ENCODE data around the gene ALDH3B2. TPM values are rescaled to one million over a fixed set of nuclear protein-coding genes. Genes with fewer than 3 reads are reported as not detected.
"Not testable (repeated sequence)": the region's sequence is repeated elsewhere in the genome, so short reads cannot be mapped to it uniquely, and the experiment has no call there.

The ALDH3B2 gene
- polyA plus RNA-seq, 4 donors, result 1.9 to 5.4 (median 2.3) TPM

DNA sequence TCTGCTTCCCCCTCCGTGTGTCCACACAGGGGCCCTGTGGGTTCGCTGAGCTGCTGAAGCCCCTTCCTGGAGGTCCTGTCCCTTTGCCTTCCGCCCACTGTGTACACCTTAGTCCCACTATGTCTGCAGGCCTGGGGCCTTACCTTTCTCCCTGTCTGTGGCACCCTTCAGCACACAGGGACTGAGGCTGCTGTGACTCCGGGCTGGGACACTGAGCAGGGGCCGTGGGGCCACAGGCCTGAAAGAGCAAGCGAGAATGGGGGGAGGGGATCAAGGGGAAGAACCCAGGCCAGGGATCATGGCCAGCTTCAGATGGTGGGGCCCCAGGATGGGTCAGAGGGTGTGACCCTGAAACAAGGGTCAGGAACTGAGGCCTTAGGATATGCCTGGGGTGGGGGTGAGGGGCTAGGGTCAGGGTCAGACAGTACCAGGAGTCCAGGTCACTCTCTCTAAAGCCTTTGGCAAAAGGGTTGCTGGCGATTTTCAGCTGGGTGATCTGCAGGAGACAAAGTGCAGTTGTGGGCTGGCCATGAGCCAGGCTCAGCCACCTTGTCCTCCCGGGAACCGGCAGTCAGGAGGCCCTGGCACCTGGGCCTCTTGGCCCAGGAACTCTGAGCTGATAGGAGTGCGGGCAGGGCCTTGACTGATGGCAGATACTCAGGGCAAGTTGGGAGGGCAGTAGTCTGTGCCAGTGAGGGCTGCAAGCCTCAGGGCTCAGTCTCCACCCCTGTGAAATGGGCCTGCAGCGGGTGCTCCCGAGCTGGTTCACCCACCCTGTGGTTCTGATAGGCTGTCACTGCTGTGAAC, 42.0 kb downstream of the ALDH3B2 start:
- DNase-seq (ENCODE audit: low read depth in 4 of 4, low spot score in 2 of 4), result no peak

DNA sequence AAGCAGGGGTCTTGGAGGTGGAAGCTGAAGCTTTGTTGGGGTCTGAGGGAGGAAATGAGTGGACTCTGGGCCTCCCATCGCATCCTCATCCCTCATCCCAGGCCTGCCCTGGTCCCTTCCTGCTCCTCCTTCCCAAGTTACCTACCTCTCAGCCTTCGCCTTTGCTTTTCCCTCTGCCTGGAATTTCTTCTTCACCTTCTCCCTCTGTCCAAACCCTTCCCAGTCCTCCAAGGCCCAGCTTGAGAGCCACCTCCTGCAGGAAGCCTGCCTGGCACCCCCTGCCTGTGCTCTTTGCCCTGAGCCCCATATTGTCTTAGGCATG, 42.6 kb downstream of the ALDH3B2 start:
- no peak for DNase-seq (ENCODE audit: low read depth in 4 of 4, low spot score in 2 of 4)

DNA sequence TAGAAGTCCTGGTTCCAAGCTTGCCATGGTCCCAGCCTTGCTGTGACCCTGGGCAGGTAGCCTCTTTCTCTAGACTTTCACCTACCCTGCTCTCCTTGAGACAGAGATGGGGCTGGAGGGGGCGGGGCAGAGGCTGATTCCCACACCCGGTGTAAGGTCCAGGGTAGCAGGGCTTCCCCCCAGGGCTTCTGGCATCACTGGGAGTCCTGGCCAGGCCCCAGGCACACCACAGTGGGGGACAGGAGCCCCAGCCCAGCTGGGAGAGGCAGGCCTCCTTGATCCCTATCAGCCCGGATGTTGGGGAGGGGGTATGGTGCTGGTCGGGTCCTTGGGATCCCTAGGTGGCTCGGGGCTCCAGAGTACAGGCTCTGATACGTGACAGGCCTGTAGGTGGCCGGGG, 43.0 kb downstream of the ALDH3B2 start:
- no peak for DNase-seq (ENCODE audit: low read depth in 4 of 4, low spot score in 2 of 4)

DNA sequence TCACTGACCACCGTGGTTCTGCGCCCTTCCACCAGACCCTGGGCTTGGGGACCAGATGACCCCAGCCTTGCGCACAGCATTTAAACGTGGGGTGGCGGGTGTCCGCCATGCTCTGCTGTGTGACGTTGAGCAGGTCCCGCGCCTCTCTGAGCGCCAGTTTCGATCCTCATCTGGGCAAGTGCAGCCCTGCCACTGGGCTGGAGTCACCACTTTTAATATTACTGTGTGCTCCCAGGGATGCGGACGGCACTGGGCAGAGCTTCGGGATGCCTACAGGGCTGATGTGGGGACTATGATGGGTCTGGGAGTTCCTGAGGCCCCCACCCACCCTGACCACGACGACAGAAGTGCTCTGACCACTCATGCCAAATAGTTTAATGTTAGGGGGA, 43.5 kb downstream of the ALDH3B2 start:
- DNase-seq (ENCODE audit: low read depth in 4 of 4, low spot score in 2 of 4), result no peak

DNA sequence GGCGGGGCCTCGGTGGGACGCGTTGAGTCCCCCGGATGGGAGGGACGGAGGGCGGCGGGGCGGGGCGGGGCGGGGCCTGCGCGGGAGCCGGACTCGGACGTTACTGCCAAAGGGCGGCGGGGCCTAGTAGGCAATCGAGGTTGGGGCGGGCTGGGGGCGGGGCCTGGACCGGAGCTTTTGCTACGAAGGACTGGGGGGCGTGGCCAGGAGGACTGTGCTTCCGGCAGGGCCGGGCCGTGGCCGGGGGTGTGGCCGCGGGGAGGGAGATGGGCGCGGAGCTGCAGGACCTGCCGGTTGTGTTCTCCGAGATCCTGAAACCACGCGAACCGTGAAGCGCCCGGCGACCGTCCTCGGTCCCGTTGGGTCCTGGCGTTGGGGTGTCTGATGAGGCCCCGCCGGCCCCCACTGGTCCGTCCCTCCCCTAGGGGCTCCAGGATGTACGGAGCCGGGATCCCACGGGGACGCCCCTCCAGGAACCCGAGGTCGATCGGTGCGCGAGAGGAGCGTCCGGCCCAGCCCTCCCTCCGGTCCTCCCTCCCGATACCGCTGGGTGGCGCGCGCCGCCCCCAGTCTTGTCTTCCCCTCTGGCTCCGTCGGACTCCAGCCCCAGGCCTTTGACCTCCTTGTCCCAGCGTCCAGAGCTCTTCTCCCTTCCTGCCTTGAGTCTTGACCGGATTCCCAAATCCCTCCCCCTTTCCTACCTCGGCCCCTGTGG, 44.0 kb downstream of the ALDH3B2 start:
- DNase-seq (ENCODE audit: low read depth in 4 of 4, low spot score in 2 of 4), result peak; percentile 75 to 93 (median 90)

DNA sequence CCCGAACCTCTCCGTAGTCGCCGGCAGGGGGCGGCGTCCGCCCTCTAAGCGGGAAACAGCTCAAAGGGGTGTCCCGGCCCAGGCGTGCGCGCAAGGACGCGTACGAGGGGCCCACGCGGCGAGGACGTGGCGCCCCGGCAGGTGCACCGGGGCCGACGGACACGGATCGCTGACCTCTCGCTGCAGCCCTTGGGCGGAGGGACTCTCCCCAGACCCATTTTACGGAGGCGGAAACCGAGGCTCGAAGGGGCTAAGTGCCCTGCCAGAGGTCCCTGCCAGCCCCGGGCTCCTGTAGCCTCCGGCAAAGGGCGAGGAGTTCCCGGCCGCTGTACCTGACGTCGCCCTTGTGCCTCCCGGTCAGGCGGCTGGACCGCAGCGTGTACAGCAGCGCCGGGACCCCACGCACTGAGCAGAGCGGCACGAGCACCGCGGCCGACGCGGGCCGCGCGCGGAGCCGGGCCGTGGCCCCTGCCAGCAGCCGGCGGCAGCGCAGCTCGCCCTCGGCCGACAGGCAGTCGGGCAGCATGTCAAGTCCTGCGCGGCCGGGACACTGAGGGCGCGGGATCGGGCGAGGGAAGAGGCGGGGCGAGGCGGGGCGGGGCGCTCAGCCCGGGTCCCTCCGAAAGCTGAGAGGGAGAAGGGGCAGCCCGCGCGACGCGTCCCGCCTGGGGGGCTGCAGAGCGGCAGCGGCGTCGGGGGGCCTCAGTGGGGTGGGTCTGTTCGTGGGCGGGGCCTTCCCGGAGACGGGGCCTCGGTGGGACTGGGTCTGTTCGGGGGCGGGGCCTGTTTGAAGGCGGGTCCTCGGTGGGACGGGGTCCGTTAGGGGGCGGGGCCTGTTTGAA, 44.8 kb downstream of the ALDH3B2 start, which contains the start of gene NUDT8:
TSS of gene NUDT8 (minus strand) at position 552 of the 842 bp plus-strand sequence. CDS start at position 526, 26 bp downstream.
- peak in 2 of 4 donors; percentile 36 to 63 for DNase-seq (ENCODE audit: low read depth in 4 of 4, low spot score in 2 of 4)

DNA sequence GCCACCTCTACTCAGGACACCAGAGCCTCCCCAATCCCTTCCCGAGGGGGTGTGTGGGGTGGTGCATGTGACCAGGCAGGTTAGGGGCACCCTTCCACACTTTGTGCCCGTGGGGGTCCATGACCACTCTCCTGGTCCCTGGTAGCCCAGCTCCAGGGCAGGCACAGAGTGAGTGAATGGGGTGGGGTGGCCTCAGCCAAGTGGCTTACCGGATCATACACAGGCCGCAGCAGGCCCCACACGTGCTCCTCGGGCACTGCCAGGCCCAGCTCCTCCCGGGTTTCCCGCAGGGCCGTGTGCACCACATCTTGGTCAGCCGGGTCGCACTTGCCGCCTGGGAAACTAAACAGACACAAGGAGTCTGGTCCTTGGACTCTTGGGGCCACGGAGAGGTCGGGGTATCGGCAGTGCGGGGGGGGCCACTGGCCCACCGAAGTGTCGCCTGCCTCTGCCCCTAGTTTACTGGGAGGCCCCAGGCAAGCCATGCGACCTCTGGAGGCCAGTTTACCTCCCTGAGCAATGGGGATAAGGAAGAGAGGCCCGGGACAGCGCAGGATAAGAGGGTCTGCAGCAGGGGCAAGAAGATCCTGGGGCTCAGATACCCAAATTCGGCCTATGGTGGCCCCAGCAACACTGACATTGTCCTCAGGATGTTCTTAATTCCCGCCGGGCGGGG, 45.6 kb downstream of the ALDH3B2 start:
- no peak for DNase-seq (ENCODE audit: low read depth in 4 of 4, low spot score in 2 of 4)

DNA sequence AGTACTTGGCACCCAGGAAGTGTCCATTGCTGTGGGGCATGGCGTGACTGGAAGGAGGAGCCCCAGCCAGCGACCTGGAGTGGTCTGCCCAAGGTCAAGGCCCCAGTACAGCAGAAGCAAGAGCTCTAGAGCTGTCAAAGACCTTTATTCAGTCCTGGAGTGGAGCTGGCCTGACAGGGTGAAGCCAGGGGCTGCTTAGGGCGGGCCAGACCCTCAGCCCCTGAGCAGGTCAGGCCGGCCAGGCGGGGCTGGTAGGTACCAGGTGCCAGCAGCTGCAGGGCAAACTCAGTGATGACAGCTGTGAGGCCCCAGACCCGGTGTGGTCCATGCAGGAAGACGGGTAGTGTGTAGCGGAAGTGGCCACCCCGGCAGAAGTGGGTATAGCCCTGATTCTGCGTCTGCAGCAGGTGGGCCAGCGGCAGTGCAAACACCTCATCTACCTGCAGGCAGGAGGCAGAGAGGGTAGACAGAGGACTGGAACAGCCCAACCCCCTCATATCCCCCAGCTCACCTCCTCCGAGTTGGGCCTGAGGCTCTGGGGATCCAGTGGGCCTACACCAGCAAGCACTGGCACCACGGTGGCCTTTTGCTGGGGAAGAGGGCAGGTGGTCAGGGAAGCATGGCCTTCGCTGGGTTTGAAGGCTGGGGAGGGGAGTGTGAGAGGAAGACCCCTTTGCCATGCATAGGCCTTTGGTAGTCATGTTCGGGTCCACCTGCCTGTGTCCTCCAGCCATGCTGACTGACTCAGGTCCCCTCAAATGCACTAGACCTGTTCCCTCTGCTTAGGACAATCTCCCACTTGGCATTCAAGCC, 46.4 kb downstream of the ALDH3B2 start:
- DNase-seq (ENCODE audit: low read depth in 4 of 4, low spot score in 2 of 4), result no peak

DNA sequence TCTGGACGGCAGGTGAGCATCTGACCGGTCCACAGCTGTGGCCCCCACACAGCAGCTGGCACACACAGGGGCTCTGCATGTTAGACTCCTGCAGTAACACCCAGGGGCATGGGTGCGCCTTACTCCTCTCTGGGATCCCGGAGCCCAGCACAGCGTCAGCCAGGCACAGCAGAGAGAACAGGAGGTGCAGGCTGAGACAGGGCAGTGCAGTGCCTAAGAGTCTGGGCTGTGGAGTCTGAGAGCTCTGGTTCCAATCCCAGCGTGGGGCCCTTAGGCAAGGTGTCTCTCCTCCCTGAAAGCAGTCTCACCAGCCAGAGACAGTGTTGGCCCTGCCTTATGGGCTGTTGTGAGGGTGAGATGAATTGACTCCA, 47.0 kb downstream of the ALDH3B2 start:
- no peak for DNase-seq (ENCODE audit: low read depth in 4 of 4, low spot score in 2 of 4)

DNA sequence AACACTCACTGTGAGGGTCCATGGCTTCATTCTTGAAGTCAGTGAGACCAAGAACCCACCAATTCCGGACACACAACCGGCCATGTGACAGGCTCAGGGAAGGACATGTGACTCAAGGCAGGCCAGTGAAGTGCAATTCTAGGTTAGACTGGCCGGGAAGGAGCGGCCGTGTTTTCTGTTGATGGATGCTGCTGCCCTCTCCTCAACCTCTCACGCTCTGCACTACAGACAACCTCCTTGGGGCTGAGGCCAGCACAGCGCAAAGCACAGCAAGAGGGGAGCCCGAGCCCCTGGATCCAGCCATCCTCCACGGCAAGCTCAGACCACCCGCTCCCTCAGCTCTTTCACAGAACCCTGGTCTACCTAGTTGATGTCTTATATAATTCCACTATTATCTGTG, 47.5 kb downstream of the ALDH3B2 start:
- DNase-seq (ENCODE audit: low read depth in 4 of 4, low spot score in 2 of 4), result no peak

DNA sequence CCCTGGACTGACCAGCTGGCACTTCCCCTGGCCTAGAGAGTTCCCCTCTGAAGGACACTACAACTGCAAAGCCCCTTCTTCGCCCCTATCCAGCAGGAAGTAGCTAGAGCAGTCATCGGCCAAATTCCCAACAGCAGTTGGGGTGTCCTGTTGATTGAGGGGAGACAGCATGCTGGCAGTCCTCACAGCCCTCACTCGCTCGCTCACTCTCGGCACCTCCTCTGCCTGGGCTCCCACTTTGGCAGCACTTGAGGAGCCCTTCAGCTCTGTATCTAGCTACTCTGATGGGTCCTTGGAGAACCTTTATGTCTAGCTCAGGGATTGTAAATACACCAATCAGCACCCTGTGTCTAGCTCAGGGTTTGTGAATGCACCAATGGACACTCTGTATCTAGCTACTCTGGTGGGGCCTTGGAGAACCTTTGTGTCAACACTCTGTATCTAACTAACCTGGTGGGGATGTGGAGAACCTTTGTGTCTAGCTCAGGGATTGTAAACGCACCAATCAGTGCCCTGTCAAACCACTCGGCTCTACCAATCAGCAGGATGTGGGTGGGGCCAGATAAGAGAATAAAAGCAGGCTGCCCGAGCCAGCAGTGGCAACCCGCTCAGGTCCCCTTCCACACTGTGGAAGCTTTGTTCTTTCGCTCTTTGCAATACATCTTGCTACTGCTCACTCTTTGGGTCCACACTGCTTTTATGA, 48.1 kb downstream of the ALDH3B2 start:
- DNase-seq (ENCODE audit: low read depth in 4 of 4, low spot score in 2 of 4), result not testable (repeated sequence)

DNA sequence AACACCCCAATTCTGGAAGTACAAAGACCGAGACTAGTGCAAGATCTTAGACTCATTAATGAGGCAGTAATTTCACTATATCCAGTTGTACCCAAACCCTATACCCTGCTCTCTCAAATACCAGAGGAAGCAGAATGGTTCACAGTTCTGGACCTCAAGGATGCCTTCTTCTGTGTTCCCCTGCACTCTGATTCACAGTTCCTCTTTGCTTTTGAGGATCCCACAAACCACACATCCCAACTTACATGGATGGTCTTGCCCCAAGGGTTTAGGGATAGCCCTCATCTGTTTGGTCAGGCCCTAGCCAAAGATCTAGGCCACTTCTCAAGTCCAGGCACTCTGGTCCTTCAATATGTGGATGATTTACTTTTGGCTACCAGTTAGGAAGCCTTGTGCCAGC, 50.6 kb downstream of the ALDH3B2 start:
- not testable (repeated sequence) for DNase-seq (ENCODE audit: low read depth in 4 of 4, low spot score in 2 of 4)

DNA sequence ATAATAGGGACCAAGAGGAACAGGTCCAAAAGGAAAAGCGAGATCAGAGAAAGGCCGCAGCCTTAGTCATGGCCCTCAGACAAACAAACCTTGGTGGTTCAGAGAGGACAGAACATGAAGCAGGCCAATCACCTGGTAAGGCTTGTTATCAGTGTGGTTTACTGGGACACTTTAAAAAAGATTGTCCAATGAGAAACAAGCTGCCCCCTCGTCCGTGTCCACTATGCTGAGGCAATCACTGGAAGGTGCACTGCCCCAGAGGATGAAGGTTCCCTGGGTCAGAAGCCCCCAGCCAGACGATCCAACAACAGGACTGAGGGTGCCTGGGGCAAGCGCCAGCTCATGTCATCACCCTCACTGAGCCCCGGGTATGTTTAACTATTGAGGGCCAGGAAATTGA, 51.5 kb downstream of the ALDH3B2 start:
- DNase-seq (ENCODE audit: low read depth in 4 of 4, low spot score in 2 of 4), result not testable (repeated sequence)

DNA sequence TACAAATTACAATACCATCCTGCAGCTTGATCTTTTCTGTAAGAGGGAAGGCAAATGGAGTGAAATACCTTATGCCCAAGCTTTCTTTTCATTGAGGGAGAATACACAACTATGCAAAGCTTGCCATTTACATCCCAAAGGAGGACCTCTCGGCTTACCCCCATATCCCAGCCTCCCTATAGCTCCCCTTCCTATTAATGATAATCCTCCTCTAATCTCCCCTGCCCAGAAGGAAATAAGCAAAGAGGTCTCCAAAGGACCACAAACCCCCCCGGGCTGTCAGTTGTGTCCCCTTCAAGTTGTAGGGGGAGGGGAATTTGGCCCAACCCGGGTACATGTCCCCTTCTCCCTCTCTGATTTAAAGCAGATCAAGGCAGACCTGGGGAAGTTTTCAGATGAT, 52.5 kb downstream of the ALDH3B2 start:
- not testable (repeated sequence) for DNase-seq (ENCODE audit: low read depth in 4 of 4, low spot score in 2 of 4)

DNA sequence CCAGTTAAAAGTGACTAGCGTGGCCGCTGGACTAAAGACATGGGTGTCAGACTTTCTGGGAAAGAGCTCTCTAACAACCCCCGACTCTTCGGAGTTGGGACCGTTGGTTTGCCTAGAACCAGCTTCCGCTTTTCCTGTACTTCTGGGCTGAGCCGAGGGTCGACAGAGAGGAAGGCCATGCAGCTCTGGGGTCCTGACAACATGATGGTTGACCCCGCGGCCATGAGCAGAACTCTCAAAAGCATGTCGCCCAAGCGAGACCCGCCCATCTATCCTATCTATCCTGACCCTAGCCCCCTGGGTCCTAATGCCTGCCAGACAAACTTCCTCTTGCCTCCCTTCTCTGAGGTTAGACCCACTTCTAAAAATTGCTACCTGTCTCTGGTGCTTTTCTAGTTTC, 53.8 kb downstream of the ALDH3B2 start:
- not testable (repeated sequence) for DNase-seq (ENCODE audit: low read depth in 4 of 4, low spot score in 2 of 4)

DNA sequence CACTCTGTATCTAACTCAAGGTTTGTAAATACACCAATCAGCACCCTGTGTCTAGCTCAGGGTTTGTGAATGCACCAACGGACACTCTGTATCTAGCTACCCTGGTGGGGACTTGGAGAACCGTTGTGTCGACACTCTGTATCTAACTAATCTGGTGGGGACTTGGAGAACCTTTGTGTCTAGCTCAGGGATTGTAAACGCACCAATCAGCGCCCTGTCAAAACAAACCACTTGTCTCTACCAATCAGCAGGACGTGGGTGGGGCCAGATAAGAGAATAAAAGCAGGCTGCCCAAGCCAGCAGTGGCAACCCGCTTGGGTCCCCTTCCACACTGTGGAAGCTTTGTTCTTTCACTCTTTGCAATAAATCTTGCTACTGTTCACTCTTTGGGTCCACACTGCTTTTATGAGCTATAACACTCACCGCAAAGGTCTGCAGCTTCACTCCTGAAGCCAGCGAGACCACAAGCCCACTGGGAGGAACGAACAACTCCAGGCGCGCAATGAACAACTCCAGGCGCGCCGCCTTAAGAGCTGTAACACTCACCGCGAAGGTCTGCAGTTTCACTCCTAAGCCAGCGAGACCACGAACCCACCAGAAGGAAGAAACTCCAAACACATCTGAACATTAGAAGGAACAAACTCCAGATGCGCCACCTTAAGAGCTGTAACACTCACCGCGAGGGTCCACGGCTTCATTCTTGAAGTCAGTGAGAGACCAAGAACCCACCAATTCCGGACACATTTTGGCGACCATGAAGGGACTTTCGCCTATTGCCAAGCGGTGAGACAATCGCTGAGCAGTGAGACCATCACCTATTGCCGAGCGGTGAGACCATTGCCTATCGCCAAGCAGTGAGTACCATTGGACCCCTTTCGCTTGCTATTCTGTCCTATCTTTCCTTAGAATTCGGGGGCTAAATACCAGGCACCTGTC, 54.5 kb downstream of the ALDH3B2 start:
- not testable (repeated sequence) for DNase-seq (ENCODE audit: low read depth in 4 of 4, low spot score in 2 of 4)

DNA sequence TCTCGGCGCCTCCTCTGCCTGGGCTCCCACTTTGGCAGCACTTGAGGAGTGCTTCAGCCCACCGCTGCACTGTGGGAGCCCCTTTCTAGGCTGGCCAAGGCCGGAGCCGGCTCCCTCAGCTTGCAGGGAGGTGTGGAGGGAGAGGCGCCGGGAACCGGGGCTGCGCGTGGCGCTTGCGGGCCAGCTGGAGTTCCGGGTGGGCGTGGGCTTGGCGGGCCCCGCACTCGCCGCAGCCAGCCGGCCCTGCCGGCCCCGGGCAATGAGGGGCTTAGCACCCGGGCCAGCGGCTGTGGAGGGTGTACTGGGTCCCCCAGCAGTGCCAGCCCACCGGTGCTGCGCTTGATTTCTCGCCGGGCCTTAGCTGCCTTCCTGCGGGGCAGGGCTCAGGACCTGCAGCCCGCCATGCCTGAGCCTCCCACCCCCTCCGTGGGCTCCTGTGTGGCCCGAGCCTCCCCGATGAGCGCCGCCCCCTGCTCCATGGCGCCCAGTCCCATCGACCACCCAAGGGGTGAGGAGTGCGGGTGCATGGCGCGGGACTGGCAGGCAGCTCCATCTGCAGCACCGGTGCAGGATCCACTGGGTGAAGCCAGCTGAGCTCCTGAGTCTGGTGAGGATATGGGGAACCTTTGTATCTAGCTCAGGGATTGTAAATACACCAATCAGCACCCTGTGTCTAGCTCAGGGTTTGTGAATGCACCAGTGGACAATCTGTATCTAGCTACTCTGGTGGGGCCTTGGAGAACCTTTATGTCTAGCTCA, 55.3 kb downstream of the ALDH3B2 start:
- DNase-seq (ENCODE audit: low read depth in 4 of 4, low spot score in 2 of 4), result not testable (repeated sequence)

All from left renal cortex interstitium (tissue), 4 donors.